Astrocyte (in vitro differentiated cells and primary cell): Measurements from ENCODE around the gene IQSEC2. TPM values are rescaled to one million over a fixed set of nuclear protein-coding genes. Genes with fewer than 3 reads are reported as not detected.
A peak's percentile ranks its signal among the peaks of the same experiment; 100 is the strongest.

ENCODE experiments used
- DNase-seq: peaks from one replicate; pipeline ENCODE4 v3.0.0-alpha.2; 2010; ENCODE audit warnings: low read depth
- FAIRE-seq: peaks from 2 replicates; lab custom pipeline; 2011; peaks lifted over from hg19 to GRCh38; lab: Jason Lieb, UNC
- H2AFZ ChIP-seq: 2 replicates; pipeline ENCODE4 v1.6.0; 2012; ENCODE audit warnings: low read depth, low read length, inconsistent platforms
- H3K27ac ChIP-seq: 2 replicates; pipeline ENCODE4 v1.5.1; 2011; ENCODE audit warnings: low read depth, low read length, inconsistent platforms
- H3K27me3 ChIP-seq: 2 replicates; pipeline ENCODE4 v1.6.0; 2011; ENCODE audit warnings: low read length, inconsistent platforms; ENCODE audit not compliant: insufficient read depth
- H3K36me3 ChIP-seq: 2 replicates; pipeline ENCODE4 v1.5.1; 2011; ENCODE audit warnings: low read length, inconsistent platforms; ENCODE audit not compliant: insufficient read depth
- H3K4me1 ChIP-seq: 2 replicates; pipeline ENCODE4 v1.5.1; 2011; ENCODE audit warnings: low read length, inconsistent platforms; ENCODE audit not compliant: insufficient read depth
- H3K4me2 ChIP-seq: 2 replicates; pipeline ENCODE4 v1.6.0; 2012; ENCODE audit warnings: low read length, inconsistent platforms
- H3K4me3 ChIP-seq: 2 replicates; pipeline ENCODE4 v1.5.1; 2011; ENCODE audit warnings: low read depth, mild to moderate bottlenecking, low read length, inconsistent platforms; ENCODE audit not compliant: insufficient read depth
- H3K79me2 ChIP-seq: 2 replicates; pipeline ENCODE4 v1.6.0; 2012; ENCODE audit warnings: mild to moderate bottlenecking, low read length, inconsistent platforms; ENCODE audit not compliant: insufficient read depth
- H3K9ac ChIP-seq: 2 replicates; pipeline ENCODE4 v1.6.0; 2012; ENCODE audit warnings: mild to moderate bottlenecking, low read length, inconsistent platforms
- H3K9me3 ChIP-seq: 2 replicates; pipeline ENCODE4 v1.5.1; 2012; ENCODE audit warnings: low read depth, mild to moderate bottlenecking, low read length, inconsistent platforms; ENCODE audit not compliant: insufficient read depth
- H4K20me1 ChIP-seq: 2 replicates; pipeline ENCODE4 v1.6.0; 2012; ENCODE audit warnings: low read length, inconsistent platforms; ENCODE audit not compliant: insufficient read depth
- H3K27ac Mint-ChIP-seq: one replicate; pipeline ENCODE4 v1.8.0; 2021; ENCODE audit warnings: mild to moderate bottlenecking, mixed read lengths; ENCODE audit not compliant: unreplicated experiment
- H3K27me3 Mint-ChIP-seq: one replicate; pipeline ENCODE4 v1.8.0; 2021; ENCODE audit warnings: low read depth, mixed read lengths; ENCODE audit not compliant: unreplicated experiment
- H3K36me3 Mint-ChIP-seq: one replicate; pipeline ENCODE4 v1.8.0; 2021; ENCODE audit warnings: low read depth, mixed read lengths; ENCODE audit not compliant: unreplicated experiment
- H3K4me1 Mint-ChIP-seq: one replicate; pipeline ENCODE4 v1.8.0; 2021; ENCODE audit warnings: low read depth, mixed read lengths; ENCODE audit not compliant: unreplicated experiment
- H3K4me3 Mint-ChIP-seq: one replicate; pipeline ENCODE4 v1.8.0; 2021; ENCODE audit warnings: mild to moderate bottlenecking, moderate library complexity, mixed read lengths; ENCODE audit not compliant: unreplicated experiment
- H3K9me3 Mint-ChIP-seq: one replicate; pipeline ENCODE4 v1.8.0; 2021; ENCODE audit warnings: mild to moderate bottlenecking, mixed read lengths; ENCODE audit not compliant: unreplicated experiment
- CTCF ChIP-seq: IDR thresholded peaks from 2 replicates; pipeline ENCODE4 v1.5.1; 2011; ENCODE audit warnings: low read depth, mild to moderate bottlenecking, inconsistent platforms, low read length, moderate library complexity; ENCODE audit not compliant: insufficient read depth
- EZH2 ChIP-seq: IDR thresholded peaks from 2 replicates; pipeline ENCODE4 v1.6.1; 2012; ENCODE audit warnings: mild to moderate bottlenecking, low read length, inconsistent platforms; ENCODE audit not compliant: insufficient read depth
- total RNA-seq: library from RNA; stranded (reverse); gene quantifications from 2 replicates; pipeline ENCODE4 v1.2.1, GENCODE V29; 2021

Gene IQSEC2
- total RNA-seq, 1 donor from 2014 or later, result 8.2 TPM

- Mint-ChIP-seq H3K4me1 (peaks cover 2% of the 10 kb centered on the region), H3K36me3 (no peaks in the 10 kb centered on the region), H3K27ac (no peak overlapping the region), H3K9me3 (no peaks in the 10 kb centered on the region), H3K27me3 (peaks cover 50% of the 10 kb centered on the region), H3K4me3 (peak overlapping the region; percentile 66)
- H3K9me3 ChIP-seq, result no peaks in the 10 kb centered on the region
- H3K36me3 ChIP-seq, result no peaks in the 10 kb centered on the region
- H3K4me3 ChIP-seq, result peak overlapping the region; percentile 54
- peaks cover 4% of the 10 kb centered on the region for H4K20me1 ChIP-seq
- H3K27ac ChIP-seq, result no peak overlapping the region
- H3K79me2 ChIP-seq, result no peaks in the 10 kb centered on the region
- H3K4me2 ChIP-seq, result peak overlapping the region; percentile 89
- H3K27me3 ChIP-seq, result peaks cover 31% of the 10 kb centered on the region
- FAIRE-seq (no peak), DNase-seq (no peak)
- peak overlapping the region; percentile 73 for H2AFZ ChIP-seq
- peak overlapping the region; percentile 43 for H3K9ac ChIP-seq
- TF ChIP-seq CTCF (no peak), EZH2 (no peak)
- H3K4me1 ChIP-seq, result peaks cover 3% of the 10 kb centered on the region
Observed at GRCh38 chrX:53321230-53321942, 40.0 kb upstream of the IQSEC2 start.

- peaks cover 3% of the 10 kb centered on the region for H3K4me1 ChIP-seq
- H3K9me3 ChIP-seq, result no peaks in the 10 kb centered on the region
- no peaks in the 10 kb centered on the region for H3K9me3 Mint-ChIP-seq
- peak overlapping the region; percentile 54 for H3K4me3 ChIP-seq
- peaks cover 4% of the 10 kb centered on the region for H4K20me1 ChIP-seq
- H3K27me3 Mint-ChIP-seq, result peaks cover 45% of the 10 kb centered on the region
- H3K4me1 Mint-ChIP-seq, result peaks cover 2% of the 10 kb centered on the region
- peak overlapping the region; percentile 43 for H3K9ac ChIP-seq
- H3K4me3 Mint-ChIP-seq, result no peak overlapping the region
- no peak for FAIRE-seq
- peaks cover 25% of the 10 kb centered on the region for H3K27me3 ChIP-seq
- TF ChIP-seq CTCF (no peak), EZH2 (peak; percentile 88)
- H3K4me2 ChIP-seq, result peak overlapping the region; percentile 89
- H3K36me3 Mint-ChIP-seq, result no peaks in the 10 kb centered on the region
- H3K27ac Mint-ChIP-seq, result no peak overlapping the region
- no peaks in the 10 kb centered on the region for H3K36me3 ChIP-seq
- H2AFZ ChIP-seq, result peak overlapping the region; percentile 73
- DNase-seq, result no peak
- H3K79me2 ChIP-seq, result no peaks in the 10 kb centered on the region
- H3K27ac ChIP-seq, result no peak overlapping the region
Observed at GRCh38 chrX:53320543-53321229, 39.3 kb upstream of the IQSEC2 start.
